ENCODE results near the gene FGG.
A peak's percentile ranks its signal among the peaks of the same experiment; 100 is the strongest.

FGG gene

GRCh38 chr4:154585369-154586018 lies 27.0 kb downstream of the FGG start:
- DNase-seq: no peak

- no peak for DNase-seq
Observed at GRCh38 chr4:154584259-154584658, 28.2 kb downstream of the FGG start.

GRCh38 chr4:154583677-154584076 lies 28.8 kb downstream of the FGG start:
- no peak for DNase-seq

- no peak for DNase-seq
Observed at GRCh38 chr4:154583230-154583629, 29.2 kb downstream of the FGG start.

- DNase-seq: no peak
Observed at GRCh38 chr4:154582723-154583122, 29.7 kb downstream of the FGG start.

- no peak for DNase-seq
Observed at GRCh38 chr4:154579927-154580326, 32.5 kb downstream of the FGG start.

- no peak for DNase-seq
Observed at GRCh38 chr4:154578919-154579318, 33.5 kb downstream of the FGG start.

- no peak for DNase-seq
Observed at GRCh38 chr4:154577324-154577723, 35.1 kb downstream of the FGG start.

GRCh38 chr4:154574311-154574710 lies 38.1 kb downstream of the FGG start:
- DNase-seq: no peak

- no peak for DNase-seq
Observed at GRCh38 chr4:154573190-154573870, 39.1 kb downstream of the FGG start.

GRCh38 chr4:154569584-154569983 lies 42.9 kb downstream of the FGG start:
- DNase-seq: no peak

GRCh38 chr4:154569028-154569427 lies 43.4 kb downstream of the FGG start:
- no peak for DNase-seq

- DNase-seq: no peak
Observed at GRCh38 chr4:154566639-154567204, 45.7 kb downstream of the FGG start.

GRCh38 chr4:154565704-154566103 lies 46.8 kb downstream of the FGG start:
- no peak for DNase-seq

GRCh38 chr4:154564311-154564710 lies 48.1 kb downstream of the FGG start:
- no peak for DNase-seq

- no peak for DNase-seq
Observed at GRCh38 chr4:154562697-154563254, 49.7 kb downstream of the FGG start, which contains the start of gene FGB. Gene FGB (plus strand): TSS chr4:154563011. CDS start chr4:154563019, 8 bp downstream.

GRCh38 chr4:154560824-154561231 lies 51.6 kb downstream of the FGG start:
- peak; percentile 23 for DNase-seq

- DNase-seq: no peak
Observed at GRCh38 chr4:154560419-154560801, 52.0 kb downstream of the FGG start.

- peak; percentile 43 for DNase-seq
Observed at GRCh38 chr4:154559494-154560418, 52.7 kb downstream of the FGG start.

- no peak for DNase-seq
Observed at GRCh38 chr4:154559141-154559493, 53.3 kb downstream of the FGG start.

All from fibroblast of skin of back (primary cell).